Neuronal stem cell (in vitro differentiated cells): ENCODE measurements around the gene TAF4B. TPM values are rescaled to one million over a fixed set of nuclear protein-coding genes. Genes with fewer than 3 reads are reported as not detected.

Experiments
- DNase-seq: peaks from one replicate; pipeline ENCODE4 v3.0.0-alpha.2; 2013; ENCODE audit warnings: low spot score
- H2AFZ ChIP-seq: one replicate; pipeline ENCODE4 v1.6.1; 2013; ENCODE audit warnings: mild to moderate bottlenecking, low read length, inconsistent platforms
- H2AK5ac ChIP-seq: 2 replicates; pipeline ENCODE4 v1.6.1; 2013; ENCODE audit warnings: low read depth, mild to moderate bottlenecking, inconsistent platforms, low read length, moderate library complexity, mixed read lengths
- H2BK120ac ChIP-seq: 2 replicates; pipeline ENCODE4 v1.6.1; 2013; ENCODE audit warnings: low read depth, mild to moderate bottlenecking, inconsistent platforms, low read length, moderate library complexity, mixed read lengths
- H2BK12ac ChIP-seq: one replicate; pipeline ENCODE4 v1.6.1; 2013; ENCODE audit warnings: low read length, inconsistent platforms
- H2BK15ac ChIP-seq: 2 replicates; pipeline ENCODE4 v1.6.1; 2013; ENCODE audit warnings: mild to moderate bottlenecking, low read length, inconsistent platforms, mixed read lengths
- H2BK5ac ChIP-seq: one replicate; pipeline ENCODE4 v1.6.1; 2013; ENCODE audit warnings: inconsistent platforms, mild to moderate bottlenecking, low read length, moderate library complexity
- H3K14ac ChIP-seq: one replicate; pipeline ENCODE4 v1.6.1; 2013; ENCODE audit warnings: low read length, inconsistent platforms
- H3K18ac ChIP-seq: 2 replicates; pipeline ENCODE4 v1.6.1; 2013; ENCODE audit warnings: low read length, inconsistent platforms
- H3K23ac ChIP-seq: 2 replicates; pipeline ENCODE4 v1.6.1; 2013; ENCODE audit warnings: low read depth, mild to moderate bottlenecking, mixed read lengths, low read length, inconsistent platforms; ENCODE audit not compliant: poor library complexity
- H3K27ac ChIP-seq: replicated peaks from 3 replicates; pipeline ENCODE4 v1.5.1; 2013; ENCODE audit warnings: low read length, inconsistent platforms
- H3K27me3 ChIP-seq, 3 experiments: 2 replicates each; pipeline ENCODE4 v1.6.1; 2013; ENCODE audit warnings: low read length in 3 of 3, mild to moderate bottlenecking in 2 of 3, inconsistent platforms in 1 of 3, low read depth in 1 of 3, mixed read lengths in 1 of 3, moderate library complexity in 1 of 3; ENCODE audit not compliant: control insufficient read depth in 3 of 3, insufficient read depth in 3 of 3
- H3K36me3 ChIP-seq, 2 donors: replicated peaks in 1 of 2; 2 replicates each; pipeline ENCODE4 v1.6.1; 2013; ENCODE audit warnings: low read length in 2 of 2; ENCODE audit not compliant: control insufficient read depth in 2 of 2, insufficient read depth in 2 of 2
- H3K4ac ChIP-seq: 2 replicates; pipeline ENCODE4 v1.6.1; 2013; ENCODE audit warnings: inconsistent platforms, mild to moderate bottlenecking, low read length, moderate library complexity
- H3K4me1 ChIP-seq, 2 donors: 1 replicate in 1 of 2; 2 replicates in 1 of 2; pipeline ENCODE4 v1.6.1; 2013; ENCODE audit warnings: low read length in 2 of 2, low read depth in 1 of 2; ENCODE audit not compliant: control insufficient read depth in 2 of 2, insufficient read depth in 1 of 2
- H3K4me2 ChIP-seq: one replicate; pipeline ENCODE4 v1.6.1; 2013; ENCODE audit warnings: mild to moderate bottlenecking, low read length, inconsistent platforms; ENCODE audit not compliant: insufficient read depth, poor library complexity, severe bottlenecking
- H3K4me3 ChIP-seq, 2 donors: 2 replicates each; pipeline ENCODE4 v1.5.1; 2013; ENCODE audit warnings: low read length in 2 of 2, mild to moderate bottlenecking in 2 of 2, inconsistent platforms in 1 of 2, moderate library complexity in 1 of 2
- H3K79me1 ChIP-seq: one replicate; pipeline ENCODE4 v1.6.1; 2013; ENCODE audit warnings: low read depth, mild to moderate bottlenecking, inconsistent platforms, low read length, moderate library complexity
- H3K9ac ChIP-seq: one replicate; pipeline ENCODE4 v1.6.1; 2013; ENCODE audit warnings: mild to moderate bottlenecking, low read depth, low read length, inconsistent platforms; ENCODE audit not compliant: poor library complexity
- H3K9me3 ChIP-seq, 2 donors: replicated peaks in 1 of 2; 2 replicates each; pipeline versions ENCODE3 to v1.6.1; 2013; ENCODE audit warnings: low read length in 2 of 2, mild to moderate bottlenecking in 2 of 2, inconsistent platforms in 1 of 2, low read depth in 1 of 2, mixed read lengths in 1 of 2, moderate library complexity in 1 of 2; ENCODE audit not compliant: control insufficient read depth in 2 of 2, insufficient read depth in 1 of 2
- H4K8ac ChIP-seq: one replicate; pipeline ENCODE4 v1.6.1; 2013; ENCODE audit warnings: low read depth, mild to moderate bottlenecking, inconsistent platforms, low read length, moderate library complexity
- H4K91ac ChIP-seq: one replicate; pipeline ENCODE4 v1.6.1; 2013; ENCODE audit warnings: low read length, low read depth, mild to moderate bottlenecking, inconsistent platforms; ENCODE audit not compliant: poor library complexity
- WGBS, 2 donors: extraction: QIAGEN DNeasy Blood & Tissue Kit; methylation state at CpG; one replicate each; pipeline ENCODE4 v1.1.7; 2013; ENCODE audit warnings: missing lambda C conversion rate in 2 of 2, mixed read lengths in 1 of 2; ENCODE audit not compliant: insufficient read length in 2 of 2, insufficient replicate concordance in 1 of 2; ENCODE audit errors: extremely low coverage in 2 of 2; 5-methylcytosine and 5-hydroxymethylcytosine counted together
- small RNA-seq: library from polyadenylated mRNA; stranded (forward); fragments of <200 nt; extraction: miRNeasy Mini kit (QIAGEN cat#:217004); gene quantifications from one replicate; pipeline ENCODE3, GENCODE V24; 2013; ENCODE audit not compliant: insufficient read depth

The TAF4B gene

GRCh38 chr18:26440644-26441043, 214.4 kb downstream of the TAF4B start:
- Histone ChIP-seq H3K4ac (no peak overlapping the region), H3K27ac (no peak overlapping the region), H2BK12ac (no peak overlapping the region), H3K18ac (no peak overlapping the region), H2BK120ac (no peak overlapping the region), H3K36me3 (no peaks in the 10 kb centered on the region), H4K91ac (no peak overlapping the region), H2AFZ (no peak overlapping the region), H3K9ac (no peak overlapping the region), H3K79me1 (no peaks in the 10 kb centered on the region), H3K4me3 (no peak overlapping the region), H2BK15ac (no peak overlapping the region), H3K27me3 (peaks cover 0 to 14% (median 0%) of the 10 kb centered on the region in 3 experiments), H3K4me2 (no peak overlapping the region), H3K23ac (no peak overlapping the region), H3K4me1 (peaks cover 6 to 7% of the 10 kb centered on the region in 2 donors), H3K9me3 (peaks cover 0 to 13% of the 10 kb centered on the region in 2 donors), H2BK5ac (no peak overlapping the region), H3K14ac (no peak overlapping the region), H4K8ac (no peak overlapping the region), H2AK5ac (no peak overlapping the region)
- DNase-seq: no peak
- WGBS, 2 donors: no CpG with 5 or more reads among the region's 8 CpGs

Small RNAs within 50 kb of the gene (small RNA-seq; reads per million reads assigned to genes)
- gene RNU6-1289P: not detected
